Parathyroid adenoma (tissue), 2 donors: ENCODE measurements around the gene SPATA46.

Experiments
- H2AFZ ChIP-seq: fragments of 300-600 bp; sonication (generic); one replicate; pipeline ENCODE4 v1.7.0; 2017; ENCODE audit warnings: antibody characterized with exemption, mild to moderate bottlenecking
- H3K27ac ChIP-seq: fragments of 300-600 bp; sonication (generic); one replicate; pipeline ENCODE4 v1.7.0; 2017
- H3K27me3 ChIP-seq: fragments of 300-600 bp; sonication (generic); one replicate; pipeline ENCODE4 v1.7.0; 2017; ENCODE audit warnings: low read length; ENCODE audit not compliant: control insufficient read depth, insufficient read depth
- H3K36me3 ChIP-seq: fragments of 300-600 bp; sonication (generic); one replicate; pipeline ENCODE4 v1.7.0; 2017; ENCODE audit warnings: low read length; ENCODE audit not compliant: control insufficient read depth, insufficient read depth
- H3K4me1 ChIP-seq: fragments of 300-600 bp; sonication (generic); one replicate; pipeline ENCODE4 v1.7.0; 2017; ENCODE audit warnings: control low read depth
- H3K4me2 ChIP-seq: fragments of 300-600 bp; sonication (generic); one replicate; pipeline ENCODE4 v1.7.0; 2017; ENCODE audit warnings: low read length
- H3K4me3 ChIP-seq: fragments of 300-600 bp; sonication (generic); one replicate; pipeline ENCODE4 v1.7.0; 2017; ENCODE audit warnings: low read depth, low read length
- H3K79me2 ChIP-seq: fragments of 300-600 bp; sonication (generic); one replicate; pipeline ENCODE4 v1.7.0; 2017; ENCODE audit warnings: control low read depth
- H3K9ac ChIP-seq: fragments of 300-600 bp; sonication (generic); one replicate; pipeline ENCODE4 v1.7.0; 2017; ENCODE audit warnings: mild to moderate bottlenecking
- H3K9me3 ChIP-seq: fragments of 300-600 bp; sonication (generic); one replicate; pipeline ENCODE4 v1.7.0; 2017; ENCODE audit warnings: low read length; ENCODE audit not compliant: control insufficient read depth
- TF ChIP-seq, protein P1 (sequence below): fragments of 300-600 bp; sonication (generic); IDR thresholded peaks from one replicate; pipeline ENCODE4 v1.7.0; 2017; ENCODE audit warnings: antibody characterized with exemption, mild to moderate bottlenecking
- donor health status: primary hyperparathyroidism.

Gene SPATA46

DNA sequence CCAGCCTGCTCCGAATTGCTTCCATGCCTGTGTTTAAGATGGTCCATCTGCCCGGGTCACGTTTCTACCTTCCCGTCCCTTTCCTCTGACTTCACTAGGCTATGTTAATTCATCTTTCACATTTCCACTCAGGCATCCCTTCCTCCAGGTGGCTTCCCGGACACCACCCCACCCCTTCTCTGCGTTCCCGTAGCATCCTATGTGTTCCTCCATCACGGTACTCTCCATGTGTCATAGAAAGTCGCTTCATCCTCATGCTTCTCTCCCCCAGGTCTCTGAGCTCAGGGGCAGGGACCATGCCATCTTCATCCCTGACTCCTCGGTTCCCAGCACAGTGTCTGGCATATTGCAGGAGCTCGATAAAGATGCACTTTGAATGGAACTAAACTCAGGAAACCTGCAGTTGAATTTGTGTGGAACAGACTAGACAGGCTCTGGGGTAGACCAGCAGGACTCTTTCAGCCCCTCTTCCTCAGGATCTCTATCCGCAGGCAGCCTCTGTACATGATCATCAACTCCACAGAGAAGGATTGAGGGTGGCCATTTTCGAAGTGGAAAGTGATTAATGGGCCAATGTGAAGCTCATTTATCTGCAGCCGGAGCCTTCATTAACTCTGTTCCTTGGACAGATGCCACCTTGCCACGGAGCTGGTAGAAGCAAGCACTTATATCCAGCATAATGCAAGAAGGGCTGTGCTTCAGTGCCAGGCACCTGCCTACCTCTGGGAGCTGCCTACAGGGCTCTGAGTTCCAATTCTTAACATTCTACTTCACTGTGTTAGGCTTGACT, 13.9 kb upstream of the SPATA46 start:
- Histone ChIP-seq H3K9me3 (no peaks in the 10 kb centered on the region), H3K9ac (no peak overlapping the region), H3K4me1 (no peaks in the 10 kb centered on the region), H3K27me3 (no peaks in the 10 kb centered on the region), H3K4me2 (no peak overlapping the region), H3K36me3 (no peaks in the 10 kb centered on the region), H3K79me2 (no peaks in the 10 kb centered on the region), H3K27ac (no peak overlapping the region), H3K4me3 (no peak overlapping the region), H2AFZ (no peak overlapping the region)
- TF ChIP-seq, protein P1, sequence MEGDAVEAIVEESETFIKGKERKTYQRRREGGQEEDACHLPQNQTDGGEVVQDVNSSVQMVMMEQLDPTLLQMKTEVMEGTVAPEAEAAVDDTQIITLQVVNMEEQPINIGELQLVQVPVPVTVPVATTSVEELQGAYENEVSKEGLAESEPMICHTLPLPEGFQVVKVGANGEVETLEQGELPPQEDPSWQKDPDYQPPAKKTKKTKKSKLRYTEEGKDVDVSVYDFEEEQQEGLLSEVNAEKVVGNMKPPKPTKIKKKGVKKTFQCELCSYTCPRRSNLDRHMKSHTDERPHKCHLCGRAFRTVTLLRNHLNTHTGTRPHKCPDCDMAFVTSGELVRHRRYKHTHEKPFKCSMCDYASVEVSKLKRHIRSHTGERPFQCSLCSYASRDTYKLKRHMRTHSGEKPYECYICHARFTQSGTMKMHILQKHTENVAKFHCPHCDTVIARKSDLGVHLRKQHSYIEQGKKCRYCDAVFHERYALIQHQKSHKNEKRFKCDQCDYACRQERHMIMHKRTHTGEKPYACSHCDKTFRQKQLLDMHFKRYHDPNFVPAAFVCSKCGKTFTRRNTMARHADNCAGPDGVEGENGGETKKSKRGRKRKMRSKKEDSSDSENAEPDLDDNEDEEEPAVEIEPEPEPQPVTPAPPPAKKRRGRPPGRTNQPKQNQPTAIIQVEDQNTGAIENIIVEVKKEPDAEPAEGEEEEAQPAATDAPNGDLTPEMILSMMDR = no peak

DNA sequence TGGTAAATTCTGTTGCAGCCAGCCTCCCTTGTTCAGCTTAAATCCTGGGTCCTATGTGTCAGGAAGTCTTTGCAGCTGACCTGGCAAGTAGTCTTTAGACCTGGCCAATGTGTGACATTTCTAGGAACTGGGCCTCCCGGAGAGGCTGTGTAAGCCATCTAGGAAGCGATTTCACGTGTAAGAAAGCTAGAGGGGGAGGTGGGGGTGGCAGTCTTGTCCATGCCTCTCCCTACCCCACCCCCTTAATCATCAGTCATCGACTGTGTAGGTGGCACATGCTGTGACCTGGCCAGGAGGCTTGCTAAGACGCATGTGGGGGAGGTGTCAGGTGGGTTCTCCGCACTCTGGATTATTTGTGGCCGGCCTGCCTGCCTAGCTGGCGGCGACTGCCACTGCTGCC, 13.3 kb upstream of the SPATA46 start:
- no peak overlapping the region for H3K27ac ChIP-seq
- no peak overlapping the region for H3K4me3 ChIP-seq
- H2AFZ ChIP-seq = no peak overlapping the region
- H3K4me1 ChIP-seq = no peaks in the 10 kb centered on the region
- H3K36me3 ChIP-seq = no peaks in the 10 kb centered on the region
- H3K9ac ChIP-seq = no peak overlapping the region
- no peaks in the 10 kb centered on the region for H3K9me3 ChIP-seq
- no peak overlapping the region for H3K4me2 ChIP-seq
- no peaks in the 10 kb centered on the region for H3K27me3 ChIP-seq
- TF ChIP-seq, protein P1 = no peak
- H3K79me2 ChIP-seq = no peaks in the 10 kb centered on the region

DNA sequence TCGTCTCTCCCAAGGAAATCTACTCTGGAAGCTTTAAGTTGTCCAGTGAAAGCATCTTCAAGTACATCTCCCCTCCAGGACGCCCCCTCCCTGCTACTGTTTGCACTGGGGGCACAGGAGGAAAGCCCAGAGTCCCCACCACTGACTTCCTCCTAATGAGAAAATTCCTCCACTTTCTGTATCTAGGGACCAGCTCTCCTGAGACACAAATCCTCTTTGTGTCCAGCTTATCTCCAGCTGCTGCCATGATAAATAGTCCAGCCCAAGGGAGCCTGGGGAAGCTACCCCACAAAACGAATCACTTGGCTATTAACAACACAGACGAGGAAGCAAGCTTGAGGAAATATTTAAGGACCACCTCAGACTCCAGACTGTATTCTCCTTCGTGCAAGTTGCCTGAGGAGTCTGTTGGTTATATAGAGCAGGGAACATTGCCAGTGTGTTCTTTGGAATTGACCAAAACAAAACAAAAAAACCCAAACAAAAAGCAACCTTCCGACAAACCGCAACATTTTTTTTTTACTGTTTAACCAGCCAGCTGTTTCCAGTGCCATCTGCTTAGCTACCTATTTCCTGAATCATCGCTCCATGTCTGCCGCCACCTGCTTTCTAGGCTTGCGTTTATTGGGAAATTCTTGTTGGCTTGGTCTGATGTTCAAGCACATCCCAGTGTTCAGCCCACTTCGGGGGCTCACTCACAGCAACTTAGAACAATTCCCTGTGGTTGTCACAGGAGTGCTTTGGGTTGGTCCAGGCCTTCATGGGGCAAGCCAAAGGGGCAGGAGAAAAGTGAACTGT, 12.6 kb upstream of the SPATA46 start:
- no peak overlapping the region for H3K9ac ChIP-seq
- TF ChIP-seq, protein P1 = no peak
- H3K79me2 ChIP-seq = no peaks in the 10 kb centered on the region
- no peaks in the 10 kb centered on the region for H3K27me3 ChIP-seq
- H3K36me3 ChIP-seq = no peaks in the 10 kb centered on the region
- no peak overlapping the region for H3K27ac ChIP-seq
- H3K9me3 ChIP-seq = no peaks in the 10 kb centered on the region
- no peaks in the 10 kb centered on the region for H3K4me1 ChIP-seq
- no peak overlapping the region for H2AFZ ChIP-seq
- no peak overlapping the region for H3K4me2 ChIP-seq
- no peak overlapping the region for H3K4me3 ChIP-seq

DNA sequence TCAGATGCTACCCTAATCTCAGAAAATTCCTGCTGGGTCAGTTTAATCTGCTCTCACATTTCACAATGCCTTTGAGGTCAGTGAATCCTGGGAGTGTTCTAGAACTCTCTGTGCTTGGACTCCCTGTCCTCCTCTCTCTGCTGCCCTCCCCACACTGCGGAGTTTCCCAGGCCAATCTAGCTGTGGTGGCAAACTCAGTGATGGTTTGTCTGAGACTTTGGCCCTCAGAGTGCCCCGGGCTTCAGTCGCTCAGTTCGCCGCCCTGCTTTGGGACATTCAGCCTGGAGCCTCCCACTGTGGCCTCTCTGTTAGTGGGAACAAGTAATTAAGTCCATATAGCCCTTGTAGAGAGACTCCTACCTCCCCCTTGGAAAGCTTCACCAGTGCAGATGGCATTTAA, 12.0 kb upstream of the SPATA46 start:
- TF ChIP-seq, protein P1 = no peak
- Histone ChIP-seq H3K4me3 (no peak overlapping the region), H3K27ac (no peak overlapping the region), H3K4me2 (no peak overlapping the region), H3K79me2 (no peaks in the 10 kb centered on the region), H3K4me1 (no peaks in the 10 kb centered on the region), H3K9me3 (no peaks in the 10 kb centered on the region), H3K9ac (no peak overlapping the region), H3K36me3 (no peaks in the 10 kb centered on the region), H2AFZ (no peak overlapping the region), H3K27me3 (no peaks in the 10 kb centered on the region)
